Measurements from ENCODE around the gene FAM234A. TPM values are rescaled to one million over a fixed set of nuclear protein-coding genes. Genes with fewer than 3 reads are reported as not detected.
"Not testable (repeated sequence)": the region's sequence is repeated elsewhere in the genome, so short reads cannot be mapped to it uniquely, and the experiment has no call there.

The FAM234A gene
- total RNA-seq, 1 donor from 2014 or later, result 50.8 TPM

- DNase-seq (ENCODE audit: low spot score), result not testable (repeated sequence)
These were observed 4.3 kb upstream of the FAM234A start for GRCh38 chr16:230351-230750.

GRCh38 chr16:230949-231348 is 3.7 kb upstream of the FAM234A start:
- no peak for DNase-seq (ENCODE audit: low spot score)

- DNase-seq (ENCODE audit: low spot score), result no peak
These were observed 5.3 kb downstream of the FAM234A start for GRCh38 chr16:239948-240277.

GRCh38 chr16:240559-240958 is 5.9 kb downstream of the FAM234A start:
- DNase-seq (ENCODE audit: low spot score), result no peak

- DNase-seq (ENCODE audit: low spot score), result no peak
These were observed 7.7 kb downstream of the FAM234A start for GRCh38 chr16:242281-242680.

GRCh38 chr16:243348-243747 is 8.7 kb downstream of the FAM234A start:
- DNase-seq (ENCODE audit: low spot score), result no peak

GRCh38 chr16:245105-245504 is 10.5 kb downstream of the FAM234A start:
- DNase-seq (ENCODE audit: low spot score), result no peak

- DNase-seq (ENCODE audit: low spot score), result no peak
These were observed 12.4 kb downstream of the FAM234A start for GRCh38 chr16:247027-247426.

- DNase-seq (ENCODE audit: low spot score), result peak; percentile 33
These were observed 14.8 kb downstream of the FAM234A start for GRCh38 chr16:249431-249830.

- DNase-seq (ENCODE audit: low spot score), result peak; percentile 66
These were observed 18.0 kb downstream of the FAM234A start for GRCh38 chr16:252366-253337.

- DNase-seq (ENCODE audit: low spot score), result no peak
These were observed 19.2 kb downstream of the FAM234A start for GRCh38 chr16:253833-254232.

- no peak for DNase-seq (ENCODE audit: low spot score)
These were observed 19.8 kb downstream of the FAM234A start for GRCh38 chr16:254461-254860.

GRCh38 chr16:255183-255582 is 20.6 kb downstream of the FAM234A start:
- no peak for DNase-seq (ENCODE audit: low spot score)

- DNase-seq (ENCODE audit: low spot score), result not testable (repeated sequence)
These were observed 23.5 kb downstream of the FAM234A start for GRCh38 chr16:258091-258490.

GRCh38 chr16:259226-259625 is 24.6 kb downstream of the FAM234A start:
- no peak for DNase-seq (ENCODE audit: low spot score)

- DNase-seq (ENCODE audit: low spot score), result no peak
These were observed 25.2 kb downstream of the FAM234A start for GRCh38 chr16:259814-260253.

GRCh38 chr16:260326-260725 is 25.7 kb downstream of the FAM234A start:
- no peak for DNase-seq (ENCODE audit: low spot score)

GRCh38 chr16:261031-261691 is 26.5 kb downstream of the FAM234A start:
- DNase-seq (ENCODE audit: low spot score), result no peak

GRCh38 chr16:262121-262745 is 27.6 kb downstream of the FAM234A start:
- no peak for DNase-seq (ENCODE audit: low spot score)

- DNase-seq (ENCODE audit: low spot score), result no peak
These were observed 28.7 kb downstream of the FAM234A start for GRCh38 chr16:263182-263774.

- DNase-seq (ENCODE audit: low spot score), result no peak
These were observed 29.3 kb downstream of the FAM234A start for GRCh38 chr16:263944-264343.

GRCh38 chr16:264440-264951 is 29.9 kb downstream of the FAM234A start:
- no peak for DNase-seq (ENCODE audit: low spot score)

All from umbilical cord (tissue), 2 donors.